ENCODE measurements around the gene NOL3. TPM values are rescaled to one million over a fixed set of nuclear protein-coding genes. Genes with fewer than 3 reads are reported as not detected.

The NOL3 gene
- total RNA-seq, 4 donors from 2014 or later = 77.5 to 231 (median 173) TPM

DNA sequence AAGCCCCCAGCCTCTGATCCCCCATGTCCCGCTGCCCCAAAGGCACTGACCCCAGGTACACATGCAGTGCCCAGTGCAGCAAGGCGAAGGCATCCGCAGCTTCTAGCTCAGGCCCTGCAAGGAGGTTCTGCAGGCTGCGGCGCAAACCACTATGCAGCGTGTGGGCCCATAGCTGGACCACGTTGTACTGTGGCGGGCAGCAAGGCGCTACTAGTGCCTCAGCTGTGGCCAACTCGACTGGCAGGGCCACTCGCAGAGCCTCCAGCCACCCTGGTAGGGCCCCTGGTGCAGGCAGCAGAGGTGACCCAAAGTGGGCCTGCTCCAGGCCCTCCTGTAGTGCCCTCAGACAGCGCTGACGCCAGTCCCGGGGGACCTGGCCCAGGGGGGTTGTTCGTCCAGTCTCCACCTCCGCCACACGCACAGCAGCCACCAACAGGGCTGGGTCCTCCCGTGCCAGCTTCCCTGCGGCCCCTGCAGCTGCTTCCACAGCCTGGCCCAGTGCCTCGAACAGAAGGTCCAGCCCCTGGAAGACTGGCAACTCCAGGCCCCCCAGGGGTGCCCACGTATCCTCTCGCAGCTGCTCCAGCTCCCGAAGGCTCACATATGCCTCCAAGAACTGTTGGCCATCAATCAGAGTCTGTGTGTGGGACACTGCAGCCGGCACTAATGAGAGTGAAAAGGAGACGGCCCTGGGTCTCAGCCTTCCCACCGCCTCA, 17.0 kb downstream of the NOL3 start:
- no peak for ATAC-seq
- TF ChIP-seq, protein P1, sequence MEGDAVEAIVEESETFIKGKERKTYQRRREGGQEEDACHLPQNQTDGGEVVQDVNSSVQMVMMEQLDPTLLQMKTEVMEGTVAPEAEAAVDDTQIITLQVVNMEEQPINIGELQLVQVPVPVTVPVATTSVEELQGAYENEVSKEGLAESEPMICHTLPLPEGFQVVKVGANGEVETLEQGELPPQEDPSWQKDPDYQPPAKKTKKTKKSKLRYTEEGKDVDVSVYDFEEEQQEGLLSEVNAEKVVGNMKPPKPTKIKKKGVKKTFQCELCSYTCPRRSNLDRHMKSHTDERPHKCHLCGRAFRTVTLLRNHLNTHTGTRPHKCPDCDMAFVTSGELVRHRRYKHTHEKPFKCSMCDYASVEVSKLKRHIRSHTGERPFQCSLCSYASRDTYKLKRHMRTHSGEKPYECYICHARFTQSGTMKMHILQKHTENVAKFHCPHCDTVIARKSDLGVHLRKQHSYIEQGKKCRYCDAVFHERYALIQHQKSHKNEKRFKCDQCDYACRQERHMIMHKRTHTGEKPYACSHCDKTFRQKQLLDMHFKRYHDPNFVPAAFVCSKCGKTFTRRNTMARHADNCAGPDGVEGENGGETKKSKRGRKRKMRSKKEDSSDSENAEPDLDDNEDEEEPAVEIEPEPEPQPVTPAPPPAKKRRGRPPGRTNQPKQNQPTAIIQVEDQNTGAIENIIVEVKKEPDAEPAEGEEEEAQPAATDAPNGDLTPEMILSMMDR (IDR thresholded peaks at IDR 0.05 in 4 of 5, conservative IDR thresholded peaks at IDR 0.05 in 1 of 5) = no peak
- no peak for TF ChIP-seq POLR2A (IDR thresholded peaks at IDR 0.05)
- H3K27me3 ChIP-seq = no peaks in the 10 kb centered on the region
- H3K4me1 ChIP-seq = peaks cover 22 to 41% of the 10 kb centered on the region in 2 donors
- no peak overlapping the region for H3K27ac ChIP-seq
- in situ Hi-C loops (cut with MboI; ENCODE audit: low sequenced_read_pairs in 4 of 4) (no loop called here), intact Hi-C loops (cut with DNase I; ENCODE audit: low total_unique reads) (no loop called here)
- no peaks in the 10 kb centered on the region for H3K36me3 ChIP-seq
- H3K9me3 ChIP-seq = no peaks in the 10 kb centered on the region
- H3K4me3 ChIP-seq = no peak overlapping the region
- no peak for DNase-seq

GRCh38 chr16:67188323-67188722, 18.0 kb downstream of the NOL3 start:
- TF ChIP-seq POLR2A (IDR thresholded peaks at IDR 0.05) = no peak
- TF ChIP-seq, protein P1 (IDR thresholded peaks at IDR 0.05 in 4 of 5, conservative IDR thresholded peaks at IDR 0.05 in 1 of 5) = no peak
- ATAC-seq = no peak
- Histone ChIP-seq H3K27me3 (no peaks in the 10 kb centered on the region), H3K9me3 (no peaks in the 10 kb centered on the region), H3K36me3 (no peaks in the 10 kb centered on the region), H3K4me3 (no peak overlapping the region), H3K4me1 (peaks cover 31 to 40% of the 10 kb centered on the region in 2 donors), H3K27ac (no peak overlapping the region)
- intact Hi-C loops (cut with DNase I; ENCODE audit: low total_unique reads) (no loop called here), in situ Hi-C loops (cut with MboI; ENCODE audit: low sequenced_read_pairs in 4 of 4) (no loop called here)
- no peak for DNase-seq

- TF ChIP-seq, protein P1 (IDR thresholded peaks at IDR 0.05 in 4 of 5, conservative IDR thresholded peaks at IDR 0.05 in 1 of 5) = no peak
- TF ChIP-seq POLR2A (IDR thresholded peaks at IDR 0.05) = no peak
- intact Hi-C loops (cut with DNase I; ENCODE audit: low total_unique reads) = no loop called here
- no peak for ATAC-seq
- Histone ChIP-seq H3K27ac (no peak overlapping the region), H3K9me3 (no peaks in the 10 kb centered on the region), H3K4me1 (peaks cover 36 to 43% of the 10 kb centered on the region in 2 donors), H3K27me3 (no peaks in the 10 kb centered on the region), H3K36me3 (peaks cover 0 to 3% of the 10 kb centered on the region in 2 donors), H3K4me3 (no peak overlapping the region)
- in situ Hi-C loops (cut with MboI; ENCODE audit: low sequenced_read_pairs in 4 of 4) = no loop called here
- no peak for DNase-seq
Observed at GRCh38 chr16:67188798-67189197, 18.5 kb downstream of the NOL3 start.

DNA sequence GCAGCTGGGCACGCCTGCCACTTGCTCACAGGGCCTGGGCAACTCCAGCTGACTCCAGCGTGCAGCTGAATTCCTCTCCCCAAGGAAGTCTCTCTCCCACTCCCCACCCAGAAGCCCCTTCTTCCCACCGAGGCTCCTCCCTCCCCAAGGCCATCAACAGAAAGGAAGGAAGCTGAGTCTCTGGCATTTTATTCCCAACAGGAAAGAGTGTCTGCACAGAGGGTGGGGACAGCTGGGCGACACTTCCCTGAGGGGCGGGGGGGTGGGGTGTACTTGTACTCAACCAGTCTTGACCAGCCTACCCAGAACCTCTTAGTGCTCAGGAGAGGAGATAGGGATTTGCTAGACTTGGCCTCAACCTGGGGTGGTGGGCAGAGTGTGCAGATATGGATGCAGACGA, 19.7 kb downstream of the NOL3 start, which contains the start of gene EXOC3L1:
Gene EXOC3L1, minus strand, starts transcription at position 96 of the 400 bp plus-strand sequence. CDS start 460 bp downstream, outside the sequence.
- peaks cover 0 to 15% of the 10 kb centered on the region in 2 donors for H3K36me3 ChIP-seq
- no peaks in the 10 kb centered on the region for H3K27me3 ChIP-seq
- no peak within 1 kb of the TSS for H3K27ac ChIP-seq
- no peaks in the 10 kb centered on the region for H3K9me3 ChIP-seq
- ATAC-seq (no peak), DNase-seq (no peak)
- in situ Hi-C loops (cut with MboI; ENCODE audit: low sequenced_read_pairs in 4 of 4) (no loop called here), intact Hi-C loops (cut with DNase I; ENCODE audit: low total_unique reads) (no loop called here)
- H3K4me3 ChIP-seq = peak within 1 kb of the TSS in 1 of 4 donors; percentile 8
- TF ChIP-seq POLR2A (IDR thresholded peaks at IDR 0.05) = no peak
- TF ChIP-seq, protein P1 (IDR thresholded peaks at IDR 0.05 in 4 of 5, conservative IDR thresholded peaks at IDR 0.05 in 1 of 5) = no peak
- peaks cover 31 to 40% of the 10 kb centered on the region in 2 donors for H3K4me1 ChIP-seq
